AG10803 (cell line): Measurements from ENCODE around the gene GPATCH2L.

Experiments
- DNase-seq: peaks from one replicate; pipeline ENCODE4 v3.0.0; 2010; ENCODE audit warnings: low read depth
- H3K4me3 ChIP-seq: 2 replicates; pipeline ENCODE4 v1.5.1; 2011; ENCODE audit warnings: mild to moderate bottlenecking, low read length, control low read depth
- CTCF ChIP-seq: conservative IDR thresholded peaks from 2 replicates; pipeline ENCODE4 v1.5.1; 2011; ENCODE audit warnings: mild to moderate bottlenecking, low read length, control low read depth, inconsistent platforms

Gene GPATCH2L

GRCh38 chr14:76126076-76126475 is 25.6 kb upstream of the GPATCH2L start:
- no peak for DNase-seq
- H3K4me3 ChIP-seq = no peak overlapping the region
- TF ChIP-seq CTCF = no peak

GRCh38 chr14:76129851-76130576 is 21.7 kb upstream of the GPATCH2L start:
- DNase-seq = no peak
- no peak for TF ChIP-seq CTCF
- no peak overlapping the region for H3K4me3 ChIP-seq

- DNase-seq = no peak
- no peak overlapping the region for H3K4me3 ChIP-seq
- no peak for TF ChIP-seq CTCF
Measured at GRCh38 chr14:76131071-76131965, 20.4 kb upstream of the GPATCH2L start.

- no peak overlapping the region for H3K4me3 ChIP-seq
- peak; percentile 12 for DNase-seq
- TF ChIP-seq CTCF = no peak
Measured at GRCh38 chr14:76133103-76133502, 18.6 kb upstream of the GPATCH2L start.

- TF ChIP-seq CTCF = no peak
- no peak for DNase-seq
- no peak overlapping the region for H3K4me3 ChIP-seq
Measured at GRCh38 chr14:76134231-76134630, 17.5 kb upstream of the GPATCH2L start.

- no peak overlapping the region for H3K4me3 ChIP-seq
- no peak for TF ChIP-seq CTCF
- no peak for DNase-seq
Measured at GRCh38 chr14:76135722-76136121, 16.0 kb upstream of the GPATCH2L start.
